Endothelial cell of umbilical vein (primary cell): ENCODE results near the gene WDR37. TPM values are rescaled to one million over a fixed set of nuclear protein-coding genes. Genes with fewer than 3 reads are reported as not detected.

ENCODE experiments used
- BruUV-seq: library from RNA; stranded (reverse); fragments of 400-500 nt; replicated peaks from 2 replicates; lab custom pipeline; 2021; lab: Mats Ljungman, UMichigan
- CTCF ChIA-PET: fragments of 300-600, 350-600 bp; sonication (Branson Sonifier 250); formaldehyde crosslinking; loops from one replicate; lab custom pipeline; 2021; ENCODE audit warnings: antibody characterized with exemption, inconsistent platforms; lab: Charles Lee
- POLR2A ChIA-PET: fragments of 300-600, 350-600 bp; sonication (Branson Sonifier 250); formaldehyde crosslinking; loops from one replicate; lab custom pipeline; 2021; ENCODE audit warnings: antibody characterized with exemption, inconsistent platforms; lab: Charles Lee
- DNase-seq: peaks from one replicate; pipeline ENCODE4 v3.0.0-alpha.2; 2011; ENCODE audit warnings: low read depth, low spot score
- FAIRE-seq: peaks from 2 replicates; lab custom pipeline; 2011; peaks lifted over from hg19 to GRCh38; lab: Jason Lieb, UNC
- H2AFZ ChIP-seq: 2 replicates; pipeline ENCODE4 v1.6.0; 2012; ENCODE audit warnings: low read depth, low read length, control low read depth, inconsistent platforms
- H3K27ac ChIP-seq: 2 replicates; pipeline ENCODE4 v1.5.1; 2011; ENCODE audit warnings: low read depth, mild to moderate bottlenecking, control low read depth, low read length, moderate library complexity; ENCODE audit not compliant: insufficient read depth
- H3K27me3 ChIP-seq, 2 experiments: 2 replicates each; pipeline versions ENCODE4 v1.6.0 to v1.6.1; 2011; ENCODE audit warnings: low read length in 2 of 2, mixed read lengths in 1 of 2; ENCODE audit not compliant: control insufficient read depth in 2 of 2, insufficient read depth in 2 of 2
- H3K36me3 ChIP-seq, 2 experiments: 2 replicates in 1 of 2; 3 replicates in 1 of 2; pipeline ENCODE4 v1.5.1; 2011; ENCODE audit warnings: low read length in 2 of 2, mild to moderate bottlenecking in 1 of 2, moderate library complexity in 1 of 2; ENCODE audit not compliant: control insufficient read depth in 2 of 2, insufficient read depth in 2 of 2; ENCODE audit errors: extremely low read depth in 1 of 2
- H3K4me1 ChIP-seq: 3 replicates; pipeline ENCODE4 v1.5.1; 2011; ENCODE audit warnings: mild to moderate bottlenecking, low read length; ENCODE audit not compliant: control insufficient read depth, insufficient read depth; ENCODE audit errors: extremely low read depth
- H3K4me2 ChIP-seq: 2 replicates; pipeline ENCODE4 v1.6.1; 2011; ENCODE audit warnings: low read length, control low read depth, mixed read lengths; ENCODE audit not compliant: insufficient read depth
- H3K4me3 ChIP-seq, 3 experiments: fragments of 200-600 bp in 1 of 3; sonication (generic), shearing (Covaris generic) in 1 of 3; replicated peaks in 1 of 3; 2 replicates each; pipeline ENCODE4 v1.5.1; 2011 to 2016; ENCODE audit warnings: control low read depth in 3 of 3, low read length in 3 of 3, mild to moderate bottlenecking in 2 of 3, inconsistent platforms in 1 of 3, low read depth in 1 of 3, moderate library complexity in 1 of 3; ENCODE audit not compliant: insufficient read depth in 1 of 3
- H3K79me2 ChIP-seq: 2 replicates; pipeline ENCODE4 v1.6.0; 2012; ENCODE audit warnings: low read length, inconsistent platforms; ENCODE audit not compliant: control insufficient read depth, insufficient read depth
- H3K9ac ChIP-seq: replicated peaks from 2 replicates; pipeline ENCODE3; 2011; ENCODE audit warnings: low read length, control low read depth; ENCODE audit not compliant: insufficient read depth; ENCODE audit errors: extremely low read depth
- H3K9me1 ChIP-seq: replicated peaks from 3 replicates; pipeline ENCODE4 v1.6.0; 2011; ENCODE audit warnings: mild to moderate bottlenecking, low read length; ENCODE audit not compliant: control insufficient read depth, insufficient read depth; ENCODE audit errors: extremely low read depth
- H3K9me3 ChIP-seq: replicated peaks from 2 replicates; pipeline ENCODE4 v1.5.1; 2012; ENCODE audit warnings: low read length, inconsistent platforms; ENCODE audit not compliant: control insufficient read depth, insufficient read depth
- H4K20me1 ChIP-seq: replicated peaks from 2 replicates; pipeline ENCODE3; 2011; ENCODE audit warnings: mild to moderate bottlenecking, low read length; ENCODE audit not compliant: control insufficient read depth, insufficient read depth; ENCODE audit errors: extremely low read depth
- EZH2 ChIP-seq: IDR thresholded peaks from 2 replicates; pipeline ENCODE4 v1.6.1; 2012; ENCODE audit warnings: borderline replicate concordance, low read depth, mild to moderate bottlenecking, moderate library complexity, low read length, inconsistent platforms; ENCODE audit not compliant: severe bottlenecking
- FOS ChIP-seq: IDR thresholded peaks from 2 replicates; pipeline ENCODE4 v1.6.1; 2011; ENCODE audit warnings: mild to moderate bottlenecking, low read length, moderate library complexity, borderline replicate concordance; ENCODE audit not compliant: insufficient read depth
- GATA2 ChIP-seq: IDR thresholded peaks from 2 replicates; pipeline ENCODE4 v1.7.0; 2011; ENCODE audit warnings: low read depth, mild to moderate bottlenecking, moderate library complexity, mixed read lengths, low read length; ENCODE audit not compliant: insufficient read length, insufficient read depth
- JUN ChIP-seq: IDR thresholded peaks from 2 replicates; pipeline ENCODE4 v1.6.1; 2011; ENCODE audit warnings: borderline replicate concordance, low read depth; ENCODE audit not compliant: insufficient read length, insufficient read depth
- MYC ChIP-seq: IDR thresholded peaks from one replicate; pipeline ENCODE4 v1.6.1; 2011; ENCODE audit warnings: mild to moderate bottlenecking, low read depth, low read length
- POLR2A ChIP-seq: IDR thresholded peaks from 2 replicates; pipeline ENCODE4 v1.6.1; 2012; ENCODE audit warnings: low read depth, mild to moderate bottlenecking, control low read depth, low read length
- POLR2AphosphoS5 ChIP-seq: IDR thresholded peaks from 2 replicates; pipeline ENCODE4 v1.6.1; 2012; ENCODE audit warnings: low read depth, mild to moderate bottlenecking, control low read depth, low read length, moderate library complexity; ENCODE audit not compliant: insufficient read depth
- dilution Hi-C: fragments of 300-500 bp; cut with MboI; formaldehyde crosslinking; loops from one replicate; pipeline ENCODE4 v1.15.0; 2019; ENCODE audit warnings: low sequenced_read_pairs; ENCODE audit not compliant: extremely low pct_ligation_motif_present
- intact Hi-C: fragments of 100-400 bp; cut with micrococcal nuclease; formaldehyde crosslinking; loops from one replicate; pipeline ENCODE4 v1.10.0; 2022
- polyA plus RNA-seq, 4 experiments: library from polyadenylated mRNA; depleted of rRNA in 3 of 4; stranded (reverse) in 3 of 4; unstranded in 1 of 4; fragments of >200 nt; gene quantifications; 2 replicates each; pipeline versions ENCODE4 v1.2.1 to v1.2.3, GENCODE V29; 2011 to 2012; ENCODE audit warnings: missing spikeins in 1 of 4
- total RNA-seq: library from RNA; stranded (reverse); gene quantifications from 2 replicates; pipeline ENCODE4 v1.2.3, GENCODE V29; 2021
- TF ChIP-seq, protein P1 (sequence below): IDR thresholded peaks from 2 replicates; pipeline ENCODE4 v1.6.1; 2011; ENCODE audit not compliant: insufficient read depth, insufficient read length
- TF ChIP-seq, protein P2 (sequence below), 2 donors: IDR thresholded peaks; 1 replicate in 1 of 2; 2 replicates in 1 of 2; pipeline ENCODE4 v1.5.1; 2011; ENCODE audit warnings: low read length in 2 of 2, mild to moderate bottlenecking in 2 of 2, moderate library complexity in 2 of 2, control low read depth in 1 of 2, inconsistent platforms in 1 of 2, low read depth in 1 of 2; ENCODE audit not compliant: insufficient read depth in 1 of 2; ENCODE audit errors: extremely low read depth in 1 of 2

The WDR37 gene
- total and polyA plus RNA-seq, 2 donors (not counting 3 experiments of a cell fraction or from before 2014, with no cell fraction given): 21.7 to 25.5 TPM

DNA sequence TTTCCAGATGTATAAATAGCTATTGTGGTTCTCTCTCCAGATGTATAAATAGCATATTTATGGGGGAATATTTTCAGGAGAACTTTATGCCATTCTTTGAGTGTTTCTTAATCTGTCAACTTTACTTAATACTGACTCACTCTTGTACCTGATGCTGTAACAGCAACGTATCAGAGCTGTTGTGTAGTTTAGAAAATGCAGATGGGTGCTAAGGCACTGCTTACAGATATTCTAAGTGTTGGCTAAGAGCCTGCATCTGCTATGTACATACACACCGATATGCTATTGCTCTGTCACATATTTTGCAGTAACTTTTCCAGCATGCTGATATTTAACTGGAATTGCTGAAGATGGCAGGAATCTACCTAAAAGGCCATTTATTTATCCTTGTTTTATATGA lies 71.9 kb downstream of the WDR37 start:
- intact Hi-C loops (no loop called here), dilution Hi-C loops (no loop called here)
- POLR2A ChIA-PET: no interaction called here
- Histone ChIP-seq H3K9me1 (no peaks in the 10 kb centered on the region), H2AFZ (no peak overlapping the region), H3K4me2 (no peak overlapping the region), H3K27me3 (no peaks in the 10 kb centered on the region), H3K4me3 (no peak overlapping the region), H3K4me1 (no peaks in the 10 kb centered on the region), H3K9me3 (no peaks in the 10 kb centered on the region), H4K20me1 (no peaks in the 10 kb centered on the region), H3K79me2 (no peaks in the 10 kb centered on the region), H3K9ac (no peak overlapping the region), H3K36me3 (peaks cover 4 to 32% of the 10 kb centered on the region in 2 experiments), H3K27ac (no peak overlapping the region)
- TF ChIP-seq FOS (no peak), POLR2A (no peak), POLR2AphosphoS5 (no peak), MYC (no peak), EZH2 (no peak), JUN (no peak), GATA2 (no peak)
- TF ChIP-seq, protein P1, sequence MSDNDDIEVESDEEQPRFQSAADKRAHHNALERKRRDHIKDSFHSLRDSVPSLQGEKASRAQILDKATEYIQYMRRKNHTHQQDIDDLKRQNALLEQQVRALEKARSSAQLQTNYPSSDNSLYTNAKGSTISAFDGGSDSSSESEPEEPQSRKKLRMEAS: no peak
- TF ChIP-seq, protein P2, sequence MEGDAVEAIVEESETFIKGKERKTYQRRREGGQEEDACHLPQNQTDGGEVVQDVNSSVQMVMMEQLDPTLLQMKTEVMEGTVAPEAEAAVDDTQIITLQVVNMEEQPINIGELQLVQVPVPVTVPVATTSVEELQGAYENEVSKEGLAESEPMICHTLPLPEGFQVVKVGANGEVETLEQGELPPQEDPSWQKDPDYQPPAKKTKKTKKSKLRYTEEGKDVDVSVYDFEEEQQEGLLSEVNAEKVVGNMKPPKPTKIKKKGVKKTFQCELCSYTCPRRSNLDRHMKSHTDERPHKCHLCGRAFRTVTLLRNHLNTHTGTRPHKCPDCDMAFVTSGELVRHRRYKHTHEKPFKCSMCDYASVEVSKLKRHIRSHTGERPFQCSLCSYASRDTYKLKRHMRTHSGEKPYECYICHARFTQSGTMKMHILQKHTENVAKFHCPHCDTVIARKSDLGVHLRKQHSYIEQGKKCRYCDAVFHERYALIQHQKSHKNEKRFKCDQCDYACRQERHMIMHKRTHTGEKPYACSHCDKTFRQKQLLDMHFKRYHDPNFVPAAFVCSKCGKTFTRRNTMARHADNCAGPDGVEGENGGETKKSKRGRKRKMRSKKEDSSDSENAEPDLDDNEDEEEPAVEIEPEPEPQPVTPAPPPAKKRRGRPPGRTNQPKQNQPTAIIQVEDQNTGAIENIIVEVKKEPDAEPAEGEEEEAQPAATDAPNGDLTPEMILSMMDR (IDR thresholded peaks at IDR 0.05; ENCODE audit: extremely low read depth in 1 of 2, insufficient read depth in 1 of 2, low read depth in 1 of 2, low read length in 2 of 2): no peak
- FAIRE-seq (no peak), DNase-seq (no peak)
- CTCF ChIA-PET: interaction anchor here (2.1 kb wide), 1 partner anchor 18 kb away, joined by 6 read pairs; no protein-coding TSS in a partner anchor
- no TSS peak for BruUV-seq
